IMR-90 (cell line): Measurements from ENCODE around the gene PCBP3. TPM values are rescaled to one million over a fixed set of nuclear protein-coding genes. Genes with fewer than 3 reads are reported as not detected.

Source experiments
- ATAC-seq: fragments of 200-7000 bp; cut with Tn5 transposase; 2 replicates; pipeline ENCODE4 v1.9.1; 2020; ENCODE audit warnings: low read depth, mild to moderate bottlenecking, moderate library complexity
- BruUV-seq: library from RNA; stranded (reverse); fragments of 400-500 nt; replicated peaks from 2 replicates; lab custom pipeline; 2021; lab: Mats Ljungman, UMichigan
- CTCF ChIA-PET: fragments of 300-600 bp; formaldehyde crosslinking; extraction: SDS; loops from one replicate; lab custom pipeline; 2021; ENCODE audit warnings: antibody characterized with exemption; lab: Yijun Ruan, JAX
- POLR2A ChIA-PET: fragments of 300-600 bp; sonication (Branson Sonifier 250); formaldehyde crosslinking; loops from one replicate; lab custom pipeline; 2022; ENCODE audit warnings: antibody characterized with exemption; ENCODE audit not compliant: unreplicated experiment; lab: Charles Lee
- DNase-seq: peaks from one replicate; pipeline ENCODE4 v3.0.0; 2013
- H2AFZ ChIP-seq: replicated peaks from 2 replicates; pipeline ENCODE3; 2013; ENCODE audit warnings: low read length, mild to moderate bottlenecking; ENCODE audit not compliant: poor library complexity
- H2AK5ac ChIP-seq: 2 replicates; pipeline ENCODE4 v1.6.1; 2013; ENCODE audit warnings: low read depth, low read length, inconsistent platforms
- H2AK9ac ChIP-seq: replicated peaks from 2 replicates; pipeline ENCODE3; 2013; ENCODE audit warnings: mild to moderate bottlenecking, low read depth, low read length, moderate library complexity; ENCODE audit not compliant: poor library complexity
- H2BK120ac ChIP-seq: 2 replicates; pipeline ENCODE4 v1.6.1; 2013; ENCODE audit warnings: low read depth, low read length, inconsistent platforms
- H2BK15ac ChIP-seq: 3 replicates; pipeline ENCODE4 v1.6.1; 2013; ENCODE audit warnings: low read depth, low read length, inconsistent platforms
- H2BK20ac ChIP-seq: 2 replicates; pipeline ENCODE4 v1.6.1; 2013; ENCODE audit warnings: low read depth, mild to moderate bottlenecking, inconsistent platforms, low read length, moderate library complexity
- H2BK5ac ChIP-seq: 2 replicates; pipeline ENCODE4 v1.6.1; 2013; ENCODE audit warnings: mild to moderate bottlenecking, low read depth, low read length, inconsistent platforms; ENCODE audit not compliant: poor library complexity, severe bottlenecking
- H3K14ac ChIP-seq: replicated peaks from 2 replicates; pipeline ENCODE4 v1.6.1; 2013; ENCODE audit warnings: low read depth, low read length, inconsistent platforms
- H3K18ac ChIP-seq: 2 replicates; pipeline ENCODE4 v1.6.1; 2013; ENCODE audit warnings: low read depth, low read length, control low read depth
- H3K23ac ChIP-seq: 2 replicates; pipeline ENCODE4 v1.6.1; 2013; ENCODE audit warnings: low read depth, low read length, inconsistent platforms
- H3K27ac ChIP-seq: 2 replicates; pipeline ENCODE4 v1.5.1; 2013; ENCODE audit warnings: mild to moderate bottlenecking, control low read depth, low read length; ENCODE audit not compliant: insufficient read depth
- H3K27me3 ChIP-seq: 2 replicates; pipeline ENCODE4 v1.6.1; 2013; ENCODE audit warnings: low read length; ENCODE audit not compliant: control insufficient read depth, insufficient read depth
- H3K36me3 ChIP-seq: 2 replicates; pipeline ENCODE4 v1.6.1; 2013; ENCODE audit warnings: low read length, mixed read lengths; ENCODE audit not compliant: control insufficient read depth, insufficient read depth
- H3K4ac ChIP-seq: 2 replicates; pipeline ENCODE4 v1.6.1; 2013; ENCODE audit warnings: low read depth, low read length, inconsistent platforms
- H3K4me1 ChIP-seq: 2 replicates; pipeline ENCODE4 v1.6.1; 2013; ENCODE audit warnings: low read length, mixed read lengths; ENCODE audit not compliant: control insufficient read depth, insufficient read depth
- H3K4me2 ChIP-seq: 2 replicates; pipeline ENCODE4 v1.6.1; 2013; ENCODE audit warnings: low read depth, mild to moderate bottlenecking, control low read depth, low read length, moderate library complexity
- H3K4me3 ChIP-seq: 2 replicates; pipeline ENCODE4 v1.5.1; 2013; ENCODE audit warnings: low read depth, mild to moderate bottlenecking, control low read depth, low read length, moderate library complexity; ENCODE audit not compliant: insufficient read depth
- H3K56ac ChIP-seq: 2 replicates; pipeline ENCODE4 v1.6.1; 2013; ENCODE audit warnings: low read length, inconsistent platforms; ENCODE audit not compliant: insufficient read depth; ENCODE audit errors: extremely low read depth
- H3K79me1 ChIP-seq, 2 experiments: 2 replicates each; pipeline ENCODE4 v1.6.1; 2013; ENCODE audit warnings: low read length in 2 of 2, inconsistent platforms in 1 of 2, low read depth in 1 of 2
- H3K9ac ChIP-seq: 2 replicates; pipeline ENCODE4 v1.6.1; 2013; ENCODE audit warnings: low read depth, low read length, control low read depth
- H3K9me1 ChIP-seq: 2 replicates; pipeline ENCODE4 v1.6.1; 2013; ENCODE audit warnings: low read length, inconsistent platforms; ENCODE audit not compliant: insufficient read depth
- H3K9me3 ChIP-seq: 2 replicates; pipeline ENCODE4 v1.6.1; 2013; ENCODE audit warnings: low read length; ENCODE audit not compliant: control insufficient read depth, insufficient read depth
- H4K20me1 ChIP-seq: 2 replicates; pipeline ENCODE4 v1.6.1; 2013; ENCODE audit warnings: low read length, inconsistent platforms; ENCODE audit not compliant: insufficient read depth
- H4K5ac ChIP-seq: 2 replicates; pipeline ENCODE4 v1.6.1; 2013; ENCODE audit warnings: mild to moderate bottlenecking, low read depth, low read length, control low read depth
- H4K8ac ChIP-seq, 2 experiments: 2 replicates each; pipeline ENCODE4 v1.6.1; 2013; ENCODE audit warnings: low read depth in 2 of 2, low read length in 2 of 2, control low read depth in 1 of 2, inconsistent platforms in 1 of 2
- H4K91ac ChIP-seq: 2 replicates; pipeline ENCODE4 v1.6.1; 2013; ENCODE audit warnings: low read depth, low read length, inconsistent platforms; ENCODE audit not compliant: insufficient read depth
- BHLHE40 ChIP-seq: fragments of 150-350 bp; IDR thresholded peaks from 2 replicates; pipeline ENCODE4 v1.6.1; 2016; ENCODE audit warnings: mild to moderate bottlenecking, low read depth, low read length
- CEBPB ChIP-seq: IDR thresholded peaks from 2 replicates; pipeline ENCODE4 v1.6.1; 2012; ENCODE audit warnings: low read depth, low read length, improper control_type of control experiment
- CHD1 ChIP-seq: IDR thresholded peaks from 2 replicates; pipeline ENCODE4 v1.6.1; 2012; ENCODE audit warnings: low read depth, low read length, improper control_type of control experiment
- CTCF ChIP-seq: conservative IDR thresholded peaks from 2 replicates; pipeline ENCODE4 v1.5.1; 2012; ENCODE audit warnings: mild to moderate bottlenecking, low read depth, low read length, improper control_type of control experiment
- ELK1 ChIP-seq: fragments of 150-350 bp; IDR thresholded peaks from 2 replicates; pipeline ENCODE4 v1.6.1; 2016; ENCODE audit warnings: low read depth, mild to moderate bottlenecking, low read length, moderate library complexity, borderline replicate concordance
- FOS ChIP-seq: fragments of 150-350 bp; IDR thresholded peaks from 2 replicates; pipeline ENCODE4 v1.6.1; 2016; ENCODE audit warnings: low read depth, low read length
- MAFK ChIP-seq: IDR thresholded peaks from 2 replicates; pipeline ENCODE4 v1.6.1; 2012; ENCODE audit warnings: low read depth, low read length, improper control_type of control experiment
- MAZ ChIP-seq: IDR thresholded peaks from 2 replicates; pipeline ENCODE4 v1.6.1; 2012; ENCODE audit warnings: low read depth, mild to moderate bottlenecking, low read length, improper control_type of control experiment, moderate library complexity, borderline replicate concordance
- NFE2L2 ChIP-seq: fragments of 150-350 bp; IDR thresholded peaks from 2 replicates; pipeline ENCODE4 v1.6.1; 2016; ENCODE audit warnings: low read depth, mild to moderate bottlenecking, low read length
- POLR2A ChIP-seq: IDR thresholded peaks from 2 replicates; pipeline ENCODE4 v1.6.1; 2012; ENCODE audit warnings: mild to moderate bottlenecking, low read depth, low read length
- RAD21 ChIP-seq: IDR thresholded peaks from 2 replicates; pipeline ENCODE4 v1.6.1; 2012; ENCODE audit warnings: low read length, improper control_type of control experiment
- RCOR1 ChIP-seq: IDR thresholded peaks from 2 replicates; pipeline ENCODE4 v1.6.1; 2012; ENCODE audit warnings: mild to moderate bottlenecking, low read length, improper control_type of control experiment; ENCODE audit not compliant: insufficient replicate concordance
- RFX5 ChIP-seq: IDR thresholded peaks from 2 replicates; pipeline ENCODE4 v1.8.0; 2012; ENCODE audit warnings: low read depth, mild to moderate bottlenecking, low read length, moderate library complexity
- SMC3 ChIP-seq: fragments of 150-350 bp; IDR thresholded peaks from 2 replicates; pipeline ENCODE4 v1.6.1; 2016; ENCODE audit warnings: low read depth, mild to moderate bottlenecking, antibody characterized with exemption, low read length, moderate library complexity
- USF2 ChIP-seq: fragments of 150-350 bp; IDR thresholded peaks from 2 replicates; pipeline ENCODE4 v1.6.1; 2017; ENCODE audit warnings: mild to moderate bottlenecking, antibody characterized with exemption, low read length, low read depth
- WGBS, 2 experiments: methylation state at CpG; one replicate each; pipeline versions ENCODE4 v1.1.5 to v1.1.7; 2013; ENCODE audit warnings: missing lambda C conversion rate in 2 of 2; ENCODE audit not compliant: insufficient read length in 1 of 2; ENCODE audit errors: extremely low coverage in 2 of 2; 5-methylcytosine and 5-hydroxymethylcytosine counted together
- dilution Hi-C: fragments of 300-500 bp; cut with HindIII; formaldehyde crosslinking; loops from one replicate; pipeline ENCODE4 v1.14.3; 2018; ENCODE audit warnings: low sequenced_read_pairs; ENCODE audit not compliant: unreplicated experiment
- in situ Hi-C: fragments of 300-500 bp; cut with MboI; formaldehyde crosslinking; loops from 3 replicates; pipeline ENCODE4 v1.14.3; 2019; ENCODE audit warnings: low sequenced_read_pairs, inconsistent platforms, mixed read lengths
- intact Hi-C: fragments of 100-400 bp; cut with micrococcal nuclease; formaldehyde crosslinking; loops from 2 replicates; pipeline ENCODE4 v1.10.0; 2022
- polyA plus RNA-seq, 3 experiments: library from polyadenylated mRNA; depleted of rRNA; stranded (reverse); fragments of >200 nt; gene quantifications; 2 replicates each; pipeline ENCODE4 v1.2.3, GENCODE V29; 2012; ENCODE audit warnings: low replicate concordance in 1 of 3
- total RNA-seq: library from RNA; depleted of rRNA; stranded (reverse); fragments of >200 nt; gene quantifications from 2 replicates; pipeline ENCODE4 v1.2.3, GENCODE V29; 2012

Gene PCBP3
- total and polyA plus RNA-seq, 2 of the 4 experiments (the other 2 are of a cell fraction): 2.9 to 3.9 TPM

- Histone ChIP-seq H3K9me1 (peaks cover 3% of the 10 kb centered on the region; the same call in 1 of the 2 replicates), H2BK5ac (no peak overlapping the region), H2BK120ac (no peak overlapping the region), H3K14ac (no peak overlapping the region), H4K91ac (no peak overlapping the region), H2AK9ac (no peak overlapping the region), H3K9me3 (no peaks in the 10 kb centered on the region), H2BK20ac (no peak overlapping the region), H2BK15ac (no peak overlapping the region), H3K23ac (no peak overlapping the region), H3K4me3 (no peak overlapping the region), H2AFZ (no peak overlapping the region), H3K9ac (no peak overlapping the region), H3K27me3 (no peaks in the 10 kb centered on the region), H4K20me1 (no peaks in the 10 kb centered on the region; the same call in 1 of the 2 replicates), H4K8ac (no peak overlapping the region), H3K4me2 (no peak overlapping the region), H3K18ac (no peak overlapping the region), H3K36me3 (no peaks in the 10 kb centered on the region; the same call in 1 of the 2 replicates), H3K56ac (no peak overlapping the region), H2AK5ac (no peak overlapping the region), H3K4me1 (no peaks in the 10 kb centered on the region), H4K5ac (no peak overlapping the region), H3K79me1 (no peaks in the 10 kb centered on the region), H3K27ac (no peak overlapping the region), H3K4ac (no peak overlapping the region)
- TF ChIP-seq CHD1: no peak
- no peak for TF ChIP-seq SMC3
- no peak for TF ChIP-seq RFX5
- no peak for TF ChIP-seq BHLHE40
- no peak for TF ChIP-seq RCOR1
- no peak for TF ChIP-seq USF2
- TF ChIP-seq RAD21: no peak
- TF ChIP-seq MAFK: no peak
- TF ChIP-seq POLR2A: no peak
- no peak for TF ChIP-seq FOS
- no peak for TF ChIP-seq ELK1
- no peak for TF ChIP-seq CTCF
- TF ChIP-seq NFE2L2: no peak
- TF ChIP-seq CEBPB: no peak
- TF ChIP-seq MAZ: no peak
- ATAC-seq (no peak), DNase-seq (no peak)
- ChIA-PET CTCF (interaction anchor here (0.7 to 2.1 kb wide), 2 partner anchors 12 to 55 kb away, joined by 3 to 4 read pairs; no protein-coding TSS in a partner anchor), POLR2A (no interaction called here)
- intact Hi-C loops: no loop called here
- BruUV-seq: no TSS peak
- in situ Hi-C loops: no loop called here
- no CpG with 5 or more reads among the region's 7 CpGs for WGBS, 2 experiments
- dilution Hi-C loops: no loop called here
These were observed 98.7 kb downstream of the PCBP3 start for GRCh38 chr21:45742247-45742646.
